H4 (cell line): ENCODE data around the gene KLRK1. TPM values are rescaled to one million over a fixed set of nuclear protein-coding genes. Genes with fewer than 3 reads are reported as not detected.
"Not testable (repeated sequence)": the region's sequence is repeated elsewhere in the genome, so short reads cannot be mapped to it uniquely, and the experiment has no call there.

Experiments
- DNase-seq: peaks from one replicate; pipeline ENCODE4 v3.0.0-alpha.2; 2015; ENCODE audit warnings: low spot score
- total RNA-seq: library from RNA; depleted of rRNA; stranded (reverse); fragments of >200 nt; shearing (Covaris generic); gene quantifications from 2 replicates; pipeline ENCODE4 v1.2.3, GENCODE V29; 2014; rRNA removed

The KLRK1 gene
- total RNA-seq: not detected in 2 replicates

GRCh38 chr12:10389904-10390303, at the start of gene KLRK1:
KLRK1 (minus strand) TSS chr12:10390041; CDS start chr12:10388810, 1,231 bp downstream.
- no peak for DNase-seq

- DNase-seq: not testable (repeated sequence)
Measured at GRCh38 chr12:10437601-10438000, 47.8 kb upstream of the KLRK1 start.

- DNase-seq: peak; percentile 49
Measured at GRCh38 chr12:10435816-10436215, 46.0 kb upstream of the KLRK1 start, which contains the start of gene KLRC2. KLRC2 (minus strand) TSS chr12:10436010; CDS start chr12:10435986, 24 bp downstream.

- DNase-seq: not testable (repeated sequence)
Measured at GRCh38 chr12:10430623-10431022, 40.8 kb upstream of the KLRK1 start.

- DNase-seq: not testable (repeated sequence)
Measured at GRCh38 chr12:10425938-10426337, 36.1 kb upstream of the KLRK1 start.

- DNase-seq: not testable (repeated sequence)
Measured at GRCh38 chr12:10424260-10424899, 34.5 kb upstream of the KLRK1 start.

DNA sequence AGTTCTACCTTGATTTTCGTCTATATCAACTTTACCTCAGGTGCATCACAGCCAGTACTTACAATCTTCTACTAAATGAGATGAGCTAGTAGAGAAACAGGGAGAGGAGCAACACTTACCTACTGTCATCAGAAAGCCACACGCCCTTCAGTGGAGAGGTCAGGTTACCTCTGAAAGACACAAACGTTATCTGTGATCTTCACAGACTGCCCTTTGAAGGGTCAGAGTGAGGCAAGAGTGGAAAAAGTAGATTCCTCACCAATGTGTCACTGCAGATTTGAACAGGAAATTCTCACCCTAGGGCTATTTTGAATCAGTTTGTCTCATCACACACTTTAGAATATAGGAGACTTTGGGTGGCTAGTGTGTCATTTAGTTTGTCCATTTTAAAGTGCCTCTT, 32.3 kb upstream of the KLRK1 start:
- DNase-seq: not testable (repeated sequence)

DNA sequence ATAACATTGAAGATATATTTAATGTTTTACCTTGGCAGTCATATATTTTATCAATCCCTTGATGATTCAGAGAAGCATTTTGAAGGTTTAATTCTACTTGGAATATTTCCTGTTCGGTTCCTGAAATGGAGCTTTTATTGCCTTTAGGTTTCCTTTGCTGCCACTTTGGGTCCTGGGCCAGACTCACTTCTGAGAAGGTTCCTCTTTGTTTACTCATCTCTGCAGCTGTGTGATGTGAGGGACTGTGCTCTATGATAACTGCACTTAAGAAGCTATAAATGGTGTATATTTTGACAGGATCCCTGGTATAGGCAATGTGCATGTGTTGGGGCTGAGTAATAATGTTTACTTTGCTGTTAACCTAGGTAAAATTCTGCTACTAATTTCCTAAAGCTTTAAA, 30.5 kb upstream of the KLRK1 start, which contains the start of gene KLRC3:
Gene KLRC3 (minus strand): TSS at position 262 of the 400 bp plus-strand sequence. CDS start 45 bp downstream, at position 217.
- not testable (repeated sequence) for DNase-seq

GRCh38 chr12:10409392-10409791, 19.6 kb upstream of the KLRK1 start, which contains the start of gene KLRC4:
KLRC4 (minus strand) TSS chr12:10409757; CDS start chr12:10409575, 182 bp downstream.
- peak; percentile 25 for DNase-seq

- no peak for DNase-seq
Measured at GRCh38 chr12:10408842-10409241, 19.0 kb upstream of the KLRK1 start.

GRCh38 chr12:10406725-10407124, 16.9 kb upstream of the KLRK1 start:
- no peak for DNase-seq

DNA sequence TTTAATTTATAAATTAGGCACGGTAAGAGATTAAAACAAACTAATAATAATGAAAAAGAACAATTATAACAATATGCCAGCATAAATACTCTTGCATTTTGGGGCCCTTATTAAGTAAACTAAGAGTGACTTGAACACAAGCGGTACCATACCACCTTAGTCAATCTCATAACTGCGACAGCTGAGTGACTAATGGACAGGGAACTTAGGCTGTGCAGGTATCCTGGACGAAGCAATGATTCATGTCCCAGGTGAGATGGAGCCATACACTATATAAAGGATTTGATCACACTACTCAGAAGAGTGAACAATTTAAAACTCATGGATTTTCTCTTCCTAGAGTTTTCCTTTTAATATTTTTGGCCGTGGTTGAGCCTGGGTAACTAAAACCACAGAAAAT, 15.5 kb upstream of the KLRK1 start:
- no peak for DNase-seq

DNA sequence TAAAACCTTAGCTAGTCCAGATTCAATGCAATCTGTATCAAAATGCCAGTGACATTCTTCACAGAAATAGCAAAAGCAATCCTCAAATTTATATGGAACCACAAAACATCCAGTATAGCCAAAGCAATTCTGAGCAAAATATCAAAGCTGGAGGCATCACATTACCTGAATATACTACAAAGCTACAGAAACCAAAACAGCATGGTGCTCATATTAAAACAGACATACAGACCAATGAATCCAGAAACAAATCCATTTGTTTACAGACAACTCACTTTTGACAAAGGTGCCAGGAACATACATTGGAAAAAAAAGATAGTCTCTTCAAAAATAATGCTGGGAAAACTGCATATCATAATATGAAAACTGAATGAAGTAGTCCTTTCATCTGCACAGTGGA, 15.0 kb upstream of the KLRK1 start:
- DNase-seq: no peak

DNA sequence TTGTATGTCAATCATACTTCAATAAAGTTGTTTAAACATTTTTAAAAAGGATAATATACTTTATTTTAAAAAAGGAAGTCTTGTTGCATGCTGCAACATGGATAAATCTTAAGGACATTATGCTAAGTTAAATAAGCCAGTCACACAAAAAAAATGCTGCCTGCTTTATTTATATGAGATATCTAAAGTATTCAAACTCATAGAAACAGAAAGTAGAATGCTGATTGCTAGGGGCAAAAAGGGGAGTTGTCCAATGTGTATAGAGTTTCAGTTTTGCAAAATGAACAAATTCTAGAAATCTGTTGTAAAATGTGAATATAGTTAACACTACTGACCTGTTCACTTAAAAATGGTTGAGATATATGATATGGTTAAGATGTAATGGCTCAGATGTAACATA, 11.0 kb upstream of the KLRK1 start:
- DNase-seq: no peak

DNA sequence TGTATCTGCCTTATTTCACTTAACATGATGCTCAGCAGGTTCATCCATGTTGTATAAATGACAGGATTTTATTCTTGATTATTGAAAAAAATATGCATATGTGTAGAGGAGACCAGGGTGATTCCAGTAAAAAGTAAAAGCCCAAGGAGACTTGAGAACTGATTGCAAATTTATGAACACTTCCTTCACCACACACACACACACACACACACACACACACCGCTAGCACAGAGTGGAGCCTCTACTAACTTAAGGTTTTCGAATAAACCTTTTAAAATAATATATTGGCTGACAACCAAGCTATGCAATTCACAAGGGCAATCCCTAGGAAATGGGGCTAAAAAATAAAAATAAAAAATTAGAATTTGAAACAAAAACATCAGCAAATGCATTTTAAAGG, 8.3 kb upstream of the KLRK1 start:
- no peak for DNase-seq

- DNase-seq: no peak
Measured at GRCh38 chr12:10397296-10397695, 7.5 kb upstream of the KLRK1 start.

DNA sequence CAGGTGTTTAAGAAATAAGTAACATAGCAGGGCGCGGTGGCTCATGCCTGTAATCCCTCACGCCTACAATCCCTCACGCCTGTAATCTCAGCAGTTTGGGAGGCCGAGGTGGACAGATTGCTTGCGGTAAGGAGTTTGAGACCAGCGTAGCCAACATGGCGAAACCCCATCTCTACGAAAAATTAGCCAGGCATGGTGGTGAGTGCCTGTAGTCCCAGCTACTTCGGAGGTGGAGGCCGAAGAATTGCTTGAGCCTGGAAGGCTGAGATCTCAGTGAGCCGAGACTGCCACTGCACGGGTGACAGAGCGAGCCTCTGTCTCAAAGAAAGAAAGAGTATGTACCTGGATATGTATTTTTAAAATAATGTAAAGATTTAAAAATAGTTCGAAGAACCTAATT, 6.3 kb upstream of the KLRK1 start:
- DNase-seq: not testable (repeated sequence)

DNA sequence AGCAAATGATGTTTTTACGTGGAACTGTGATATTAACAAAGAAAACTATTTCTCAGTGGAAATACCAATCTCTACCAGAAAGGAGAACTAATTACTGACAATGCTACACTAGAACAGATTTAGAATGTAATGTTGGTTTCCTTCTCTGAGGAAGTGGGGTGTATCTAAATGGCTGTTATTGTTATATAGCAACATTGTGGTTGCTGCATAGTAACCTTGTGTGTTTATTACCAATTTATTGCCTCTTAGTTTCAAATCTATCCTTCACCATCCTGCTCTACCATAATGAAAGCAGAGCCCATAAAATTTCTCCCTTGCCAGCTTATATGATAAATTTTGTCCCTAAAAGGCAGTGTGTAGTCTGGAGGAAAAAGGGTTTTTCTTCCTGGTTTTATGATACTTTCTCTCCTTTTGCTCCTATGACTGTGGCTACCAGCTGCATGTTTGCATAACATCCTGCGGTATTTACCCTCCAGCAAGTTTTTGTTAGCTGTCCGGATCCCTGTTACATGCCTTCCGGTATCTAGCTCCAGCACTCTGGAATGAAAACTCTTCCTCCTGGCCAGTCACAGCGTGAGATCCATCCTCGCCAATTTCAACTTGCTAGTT, 5.7 kb upstream of the KLRK1 start:
- peak; percentile 97 for DNase-seq

GRCh38 chr12:10394531-10395152, 4.8 kb upstream of the KLRK1 start:
- DNase-seq: not testable (repeated sequence)

DNA sequence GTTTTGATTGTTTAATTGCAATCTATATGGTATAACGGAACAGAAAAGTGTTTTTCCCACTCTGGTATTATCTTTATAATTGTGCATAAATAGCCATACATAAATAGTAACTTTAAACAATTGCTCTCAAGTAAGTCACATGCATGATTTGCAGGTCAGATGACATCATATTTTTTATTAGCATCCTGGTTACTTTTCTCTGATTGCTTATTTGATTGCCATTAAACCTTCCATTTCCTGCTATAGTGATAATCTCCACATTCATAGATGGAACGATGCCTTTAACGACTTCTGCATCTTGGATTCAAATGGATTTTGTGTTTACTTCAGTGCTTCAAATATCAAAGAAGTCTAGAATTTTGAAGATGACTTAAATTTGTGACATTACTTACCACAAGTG, 3.5 kb upstream of the KLRK1 start:
- DNase-seq: no peak

DNA sequence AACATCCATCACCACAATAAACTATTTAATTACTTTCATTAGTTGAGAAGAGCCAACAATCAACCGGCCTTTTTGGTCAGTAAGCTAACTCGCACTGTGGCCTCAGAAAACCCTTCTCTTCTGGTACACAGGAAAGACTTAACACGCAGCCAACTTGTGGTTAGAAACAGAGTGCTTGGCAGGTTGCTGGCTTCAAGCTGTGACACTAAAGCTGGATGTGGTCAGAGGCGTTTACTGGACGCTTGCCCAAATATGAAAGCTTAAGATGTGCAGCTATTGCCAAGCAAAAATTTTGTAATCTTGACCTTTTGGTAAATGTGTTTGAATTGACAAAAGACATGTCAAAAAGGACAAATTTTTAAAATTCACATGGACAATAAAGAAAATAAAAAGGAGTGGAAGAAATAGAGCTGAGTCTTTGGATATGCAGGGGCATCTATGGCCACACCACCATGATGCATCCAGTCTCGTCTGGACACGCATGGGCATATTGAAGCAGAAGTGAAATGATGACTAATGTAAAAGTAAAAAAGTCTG, 2.6 kb upstream of the KLRK1 start:
- DNase-seq: peak; percentile 97

GRCh38 chr12:10390991-10391390, 1.1 kb upstream of the KLRK1 start:
- not testable (repeated sequence) for DNase-seq
